SJCRH30 (cell line): ENCODE results near the gene GOLGA6B. TPM values are rescaled to one million over a fixed set of nuclear protein-coding genes. Genes with fewer than 3 reads are reported as not detected.
A peak's percentile ranks its signal among the peaks of the same experiment; 100 is the strongest.
"Not testable (repeated sequence)": the region's sequence is repeated elsewhere in the genome, so short reads cannot be mapped to it uniquely, and the experiment has no call there.

Experiments used
- DNase-seq, 2 experiments: peaks; one replicate each; pipeline ENCODE4 v3.0.0-alpha.2; 2015 to 2020
- H3K27ac ChIP-seq: fragments of 250-450 bp; sonication (Bioruptor Pico); 2 replicates; pipeline ENCODE4 v1.5.1; 2020; ENCODE audit warnings: mild to moderate bottlenecking, moderate library complexity
- H3K27me3 ChIP-seq: fragments of 250-450 bp; sonication (Bioruptor Pico); 2 replicates; pipeline ENCODE4 v1.5.1; 2020; ENCODE audit warnings: mild to moderate bottlenecking, moderate library complexity
- H3K36me3 ChIP-seq: fragments of 250-450 bp; sonication (Bioruptor Pico); 2 replicates; pipeline ENCODE4 v1.5.1; 2020; ENCODE audit warnings: mild to moderate bottlenecking, moderate library complexity
- H3K4me1 ChIP-seq: fragments of 250-450 bp; sonication (Bioruptor Pico); 2 replicates; pipeline ENCODE4 v1.5.1; 2020; ENCODE audit warnings: mild to moderate bottlenecking, moderate library complexity
- H3K4me3 ChIP-seq: fragments of 250-450 bp; sonication (Bioruptor Pico); 2 replicates; pipeline ENCODE4 v1.5.1; 2020; ENCODE audit warnings: mild to moderate bottlenecking, moderate library complexity
- H3K9me3 ChIP-seq: fragments of 250-450 bp; sonication (Bioruptor Pico); replicated peaks from 2 replicates; pipeline ENCODE4 v1.5.1; 2020; ENCODE audit warnings: mild to moderate bottlenecking, moderate library complexity
- total RNA-seq: library from RNA; depleted of rRNA; stranded (reverse); fragments of >200 nt; shearing (Covaris generic); gene quantifications from 2 replicates; pipeline ENCODE4 v1.2.3, GENCODE V29; 2014; rRNA removed

Gene GOLGA6B
- not detected in 2 replicates for total RNA-seq

- not testable (repeated sequence) for H3K27me3 ChIP-seq
These were observed at the start of gene GOLGA6B for GRCh38 chr15:72654397-72654796. Gene GOLGA6B (plus strand): TSS chr15:72654697. CDS start chr15:72654738, 41 bp downstream.

GRCh38 chr15:72604794-72605193 lies 49.7 kb upstream of the GOLGA6B start:
- Histone ChIP-seq H3K27me3 (no peaks in the 10 kb centered on the region), H3K4me1 (no peaks in the 10 kb centered on the region), H3K36me3 (no peaks in the 10 kb centered on the region), H3K4me3 (no peak overlapping the region), H3K27ac (no peak overlapping the region), H3K9me3 (no peaks in the 10 kb centered on the region)
- peak in 1 of 2 experiments; percentile 18 for DNase-seq

More at GRCh38 chr15:72654397-72654796, at the start of gene GOLGA6B:
- not testable (repeated sequence) for H3K27ac ChIP-seq, H3K9me3 ChIP-seq, H3K36me3 ChIP-seq, H3K4me1 ChIP-seq, DNase-seq, H3K4me3 ChIP-seq

- DNase-seq: not testable (repeated sequence)
These were observed 46.4 kb upstream of the GOLGA6B start for GRCh38 chr15:72608084-72608483.

GRCh38 chr15:72609862-72610261 lies 44.6 kb upstream of the GOLGA6B start:
- no peaks in the 10 kb centered on the region for H3K36me3 ChIP-seq
- no peak overlapping the region for H3K27ac ChIP-seq
- H3K4me1 ChIP-seq: no peaks in the 10 kb centered on the region
- no peak overlapping the region for H3K4me3 ChIP-seq
- H3K27me3 ChIP-seq: no peaks in the 10 kb centered on the region
- DNase-seq: no peak
- no peaks in the 10 kb centered on the region for H3K9me3 ChIP-seq

More at GRCh38 chr15:72608084-72608483, 46.4 kb upstream of the GOLGA6B start:
- not testable (repeated sequence) for H3K27me3 ChIP-seq, H3K4me3 ChIP-seq, H3K36me3 ChIP-seq, H3K27ac ChIP-seq, H3K4me1 ChIP-seq, H3K9me3 ChIP-seq

- not testable (repeated sequence) for H3K27ac ChIP-seq, H3K9me3 ChIP-seq, H3K36me3 ChIP-seq, DNase-seq, H3K4me3 ChIP-seq, H3K27me3 ChIP-seq, H3K4me1 ChIP-seq
These were observed 42.2 kb upstream of the GOLGA6B start for GRCh38 chr15:72612324-72612723.

- no peak for DNase-seq
- no peaks in the 10 kb centered on the region for H3K4me1 ChIP-seq
- H3K36me3 ChIP-seq: no peaks in the 10 kb centered on the region
- H3K9me3 ChIP-seq: no peaks in the 10 kb centered on the region
- no peak overlapping the region for H3K4me3 ChIP-seq
- H3K27ac ChIP-seq: no peak overlapping the region
- H3K27me3 ChIP-seq: no peaks in the 10 kb centered on the region
These were observed 39.5 kb upstream of the GOLGA6B start for GRCh38 chr15:72614810-72615532.

- not testable (repeated sequence) for DNase-seq, H3K9me3 ChIP-seq, H3K4me1 ChIP-seq, H3K27ac ChIP-seq, H3K4me3 ChIP-seq, H3K27me3 ChIP-seq, H3K36me3 ChIP-seq
These were observed 38.8 kb upstream of the GOLGA6B start for GRCh38 chr15:72615533-72616233.

- DNase-seq: no peak
- H3K9me3 ChIP-seq: no peaks in the 10 kb centered on the region
- H3K27me3 ChIP-seq: no peaks in the 10 kb centered on the region
- H3K4me3 ChIP-seq: no peak overlapping the region
- H3K27ac ChIP-seq: no peak overlapping the region
- H3K36me3 ChIP-seq: no peaks in the 10 kb centered on the region
- no peaks in the 10 kb centered on the region for H3K4me1 ChIP-seq
These were observed 37.8 kb upstream of the GOLGA6B start for GRCh38 chr15:72616491-72617210.

- not testable (repeated sequence) for DNase-seq, H3K4me1 ChIP-seq, H3K36me3 ChIP-seq, H3K27me3 ChIP-seq, H3K4me3 ChIP-seq, H3K27ac ChIP-seq, H3K9me3 ChIP-seq
These were observed 30.6 kb upstream of the GOLGA6B start for GRCh38 chr15:72623854-72624253.

GRCh38 chr15:72626153-72626552 lies 28.3 kb upstream of the GOLGA6B start:
- H3K4me1 ChIP-seq, H3K36me3 ChIP-seq: not testable (repeated sequence)

GRCh38 chr15:72628249-72629067 lies 26.0 kb upstream of the GOLGA6B start:
- H3K9me3 ChIP-seq, H3K4me3 ChIP-seq, H3K27me3 ChIP-seq, H3K4me1 ChIP-seq, H3K27ac ChIP-seq, H3K36me3 ChIP-seq: not testable (repeated sequence)
- DNase-seq: peak in 1 of 2 experiments; percentile 35

More at GRCh38 chr15:72626153-72626552, 28.3 kb upstream of the GOLGA6B start:
- H3K27me3 ChIP-seq, H3K4me3 ChIP-seq, H3K27ac ChIP-seq, DNase-seq, H3K9me3 ChIP-seq: not testable (repeated sequence)

GRCh38 chr15:72629068-72629570 lies 25.4 kb upstream of the GOLGA6B start:
- H3K27ac ChIP-seq, H3K9me3 ChIP-seq, H3K27me3 ChIP-seq, H3K4me3 ChIP-seq, H3K36me3 ChIP-seq, H3K4me1 ChIP-seq, DNase-seq: not testable (repeated sequence)

GRCh38 chr15:72636519-72637282 lies 17.8 kb upstream of the GOLGA6B start:
- H3K4me1 ChIP-seq, H3K27ac ChIP-seq, H3K4me3 ChIP-seq, H3K27me3 ChIP-seq, H3K9me3 ChIP-seq, H3K36me3 ChIP-seq: not testable (repeated sequence)
- DNase-seq: peak; percentile 74 to 78
